HG02610 (cell line): Measurements from ENCODE around the gene KPRP.

ENCODE experiments used
- ATAC-seq: cut with Tn5 transposase; IDR thresholded peaks from one replicate; pipeline ENCODE4 v1.9.1; 2021; ENCODE audit warnings: mild to moderate bottlenecking, moderate library complexity; ENCODE audit not compliant: unreplicated experiment

Gene KPRP

DNA sequence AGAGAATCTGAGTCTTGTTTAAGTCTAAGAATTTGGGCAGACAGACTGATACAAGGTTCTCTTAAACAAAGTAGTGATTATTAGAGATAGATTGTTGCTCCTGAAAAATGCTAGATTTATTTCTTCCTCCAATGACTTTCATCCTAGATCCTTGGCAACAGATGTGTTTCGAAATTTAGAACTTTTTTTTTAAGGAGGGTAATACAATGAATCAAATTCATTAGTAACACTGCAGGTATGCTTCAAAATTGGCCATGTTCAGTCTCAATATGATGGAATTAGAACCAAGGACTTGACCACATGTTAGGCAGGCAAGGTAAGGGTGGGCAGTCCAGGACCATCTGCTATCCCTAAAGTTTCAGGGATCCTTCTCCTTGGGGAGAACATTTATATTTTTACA, 12.6 kb downstream of the KPRP start:
- no peak for ATAC-seq

- no peak for ATAC-seq
Observed at GRCh38 chr1:152774875-152775274, 17.1 kb downstream of the KPRP start, which contains the start of gene LCE1F. TSS of gene LCE1F (plus strand) at chr1:152775140. CDS start at chr1:152776372, 1,232 bp downstream.

DNA sequence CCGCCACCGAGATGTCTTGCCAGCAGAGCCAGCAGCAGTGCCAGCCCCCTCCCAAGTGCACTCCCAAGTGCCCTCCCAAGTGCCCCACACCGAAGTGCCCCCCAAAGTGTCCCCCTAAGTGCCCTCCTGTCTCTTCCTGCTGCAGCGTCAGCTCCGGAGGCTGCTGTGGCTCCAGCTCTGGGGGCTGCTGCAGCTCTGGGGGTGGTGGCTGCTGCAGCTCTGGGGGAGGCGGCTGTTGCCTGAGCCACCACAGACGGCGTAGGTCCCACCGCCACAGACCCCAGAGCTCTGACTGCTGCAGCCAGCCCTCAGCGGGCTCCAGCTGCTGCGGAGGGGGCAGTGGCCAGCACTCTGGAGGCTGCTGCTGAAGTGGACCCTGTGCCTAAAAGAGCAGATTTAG, 18.5 kb downstream of the KPRP start:
- no peak for ATAC-seq

DNA sequence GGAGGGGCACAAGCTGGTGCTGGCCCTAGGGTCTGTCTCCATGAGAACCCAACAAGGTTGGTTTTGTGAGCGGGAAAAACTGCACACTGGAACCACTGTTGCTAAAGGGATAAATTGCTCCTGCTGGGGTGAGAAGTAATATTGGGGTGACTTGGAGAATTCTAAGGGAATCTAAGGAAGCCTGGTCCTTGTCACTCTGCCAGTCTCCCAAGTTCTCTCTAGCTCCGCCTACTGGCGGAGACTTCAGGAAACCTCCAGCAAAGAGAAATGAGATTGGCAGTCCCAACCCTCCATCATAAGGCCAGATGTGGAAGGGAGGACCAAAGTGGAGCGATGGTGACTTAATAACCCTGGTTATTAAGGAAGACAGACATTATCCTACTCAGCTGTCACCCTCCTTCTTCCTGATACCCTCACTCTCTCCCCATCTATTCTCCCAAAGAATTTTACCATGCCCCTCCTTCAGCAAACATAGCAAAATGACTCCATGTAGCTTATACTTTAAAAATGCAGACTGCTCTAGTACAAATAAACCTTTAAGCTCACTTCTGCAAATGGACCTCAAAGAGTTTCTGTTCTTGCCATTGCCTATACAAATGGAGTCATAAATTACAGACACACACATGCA, 19.8 kb downstream of the KPRP start:
- ATAC-seq: no peak

GRCh38 chr1:152783095-152783494, 25.3 kb downstream of the KPRP start:
- no peak for ATAC-seq

GRCh38 chr1:152786077-152786476, 28.3 kb downstream of the KPRP start, which contains the start of gene LCE1E:
TSS of gene LCE1E (plus strand) at chr1:152786257. CDS start at chr1:152787300, 1,043 bp downstream.
- ATAC-seq: no peak

DNA sequence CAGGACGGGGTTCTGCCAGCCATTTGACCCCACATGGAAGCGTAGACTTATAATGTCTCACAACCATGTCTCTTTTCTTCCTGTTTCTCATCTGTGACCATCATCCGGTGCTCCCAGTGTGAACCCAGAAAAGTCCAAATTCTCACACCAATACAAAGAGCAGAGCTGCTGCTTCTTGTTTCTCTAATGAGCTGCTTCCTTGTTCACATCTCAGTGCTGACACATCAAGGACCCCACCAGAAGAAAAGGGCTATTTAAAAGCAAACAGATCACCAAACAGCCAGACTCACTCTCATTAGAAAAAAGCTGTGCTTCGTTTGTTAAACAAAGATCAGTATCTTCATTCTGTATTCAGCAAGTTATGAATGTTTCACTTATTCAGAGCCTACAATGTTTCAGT, 37.9 kb downstream of the KPRP start:
- no peak for ATAC-seq

- ATAC-seq: no peak
Observed at GRCh38 chr1:152796421-152796820, 38.6 kb downstream of the KPRP start, which contains the start of gene LCE1D. TSS of gene LCE1D (plus strand) at chr1:152796721. CDS start at chr1:152797795, 1,074 bp downstream.

DNA sequence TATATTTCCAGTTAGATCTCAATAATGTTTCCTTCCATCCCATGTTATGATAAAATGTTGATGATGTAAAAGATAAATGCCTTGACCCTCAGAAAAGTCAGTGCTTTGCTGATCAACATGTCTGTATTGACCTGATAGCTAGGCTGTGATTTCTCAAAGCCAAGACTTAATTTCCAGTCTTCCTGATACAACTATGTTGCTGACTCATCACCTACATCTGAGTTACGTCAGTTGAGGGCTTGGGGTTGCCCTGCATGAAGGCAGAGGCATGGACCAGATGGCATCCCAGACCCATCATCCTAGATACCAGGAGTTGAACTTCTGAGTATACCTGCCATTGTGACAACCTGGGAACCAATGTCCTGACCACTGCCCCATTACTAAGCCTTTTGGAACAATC, 43.5 kb downstream of the KPRP start:
- no peak for ATAC-seq

DNA sequence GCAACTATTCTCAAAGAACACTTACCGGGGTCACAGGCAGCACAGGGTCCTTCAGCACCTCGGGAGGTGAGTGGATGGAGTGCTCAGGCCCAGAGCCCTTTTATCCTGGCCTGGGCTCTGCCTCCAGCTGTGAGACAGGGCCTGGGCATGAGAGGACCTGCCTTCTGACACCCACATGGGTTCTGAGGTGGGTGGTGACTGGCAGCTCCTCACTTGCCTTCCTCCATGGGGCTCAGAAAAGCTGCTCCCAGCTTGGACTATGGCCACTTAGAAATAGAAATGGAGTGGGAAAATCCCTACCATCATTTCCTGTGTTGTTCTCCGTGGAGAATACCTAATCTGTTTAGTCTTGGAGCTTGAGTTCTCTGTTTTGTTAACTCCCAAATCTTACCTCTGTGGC, 48.8 kb downstream of the KPRP start, which contains the start of gene LCE1C:
TSS of gene LCE1C (minus strand) at position 76 of the 400 bp plus-strand sequence. CDS start 1,173 bp downstream, outside the sequence.
- ATAC-seq: no peak

GRCh38 chr1:152811050-152811449, 53.2 kb downstream of the KPRP start:
- no peak for ATAC-seq
